ENCODE measurements around the gene LLGL1.
"Not testable (repeated sequence)": the region's sequence is repeated elsewhere in the genome, so short reads cannot be mapped to it uniquely, and the experiment has no call there.

LLGL1 gene

DNA sequence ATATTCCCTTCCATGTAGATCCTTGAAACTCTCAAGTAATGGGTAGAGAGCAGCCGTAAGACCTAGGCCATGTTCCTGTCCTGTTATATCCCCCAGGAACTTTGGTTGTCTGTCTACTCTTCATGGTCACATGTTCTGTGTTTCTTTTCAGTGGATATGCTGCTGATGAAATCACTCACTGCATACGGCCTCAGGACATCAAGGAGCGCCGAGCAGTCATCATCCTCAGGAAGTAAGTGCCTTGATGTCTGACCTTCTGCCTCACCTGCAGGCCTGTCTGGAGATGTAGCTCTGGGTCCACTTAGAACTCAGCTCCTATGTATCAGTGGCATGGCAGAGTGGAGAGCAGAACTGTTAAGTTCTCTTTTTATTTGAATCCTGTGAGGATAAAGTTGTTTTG, 30.6 kb upstream of the LLGL1 start:
- DNase-seq = no peak

DNA sequence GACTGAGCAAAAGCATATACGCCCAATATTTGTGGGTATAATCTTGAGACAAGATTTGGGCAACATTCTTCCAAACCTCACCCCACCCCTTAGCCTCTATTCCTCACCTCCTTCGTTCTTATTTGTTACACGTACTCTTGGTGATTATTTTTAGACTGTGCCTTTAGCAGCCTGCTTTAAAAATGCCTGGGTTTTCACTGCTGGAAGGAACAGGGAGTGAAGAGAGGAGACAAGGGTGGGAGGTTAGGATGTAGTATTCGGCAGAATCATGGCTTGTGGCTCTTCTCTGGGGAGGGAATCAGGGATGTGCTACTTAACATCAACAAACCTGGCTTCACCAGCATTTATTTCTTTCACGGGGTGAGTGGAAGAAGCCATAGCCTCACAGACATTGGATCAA, 30.2 kb upstream of the LLGL1 start:
- DNase-seq = no peak

DNA sequence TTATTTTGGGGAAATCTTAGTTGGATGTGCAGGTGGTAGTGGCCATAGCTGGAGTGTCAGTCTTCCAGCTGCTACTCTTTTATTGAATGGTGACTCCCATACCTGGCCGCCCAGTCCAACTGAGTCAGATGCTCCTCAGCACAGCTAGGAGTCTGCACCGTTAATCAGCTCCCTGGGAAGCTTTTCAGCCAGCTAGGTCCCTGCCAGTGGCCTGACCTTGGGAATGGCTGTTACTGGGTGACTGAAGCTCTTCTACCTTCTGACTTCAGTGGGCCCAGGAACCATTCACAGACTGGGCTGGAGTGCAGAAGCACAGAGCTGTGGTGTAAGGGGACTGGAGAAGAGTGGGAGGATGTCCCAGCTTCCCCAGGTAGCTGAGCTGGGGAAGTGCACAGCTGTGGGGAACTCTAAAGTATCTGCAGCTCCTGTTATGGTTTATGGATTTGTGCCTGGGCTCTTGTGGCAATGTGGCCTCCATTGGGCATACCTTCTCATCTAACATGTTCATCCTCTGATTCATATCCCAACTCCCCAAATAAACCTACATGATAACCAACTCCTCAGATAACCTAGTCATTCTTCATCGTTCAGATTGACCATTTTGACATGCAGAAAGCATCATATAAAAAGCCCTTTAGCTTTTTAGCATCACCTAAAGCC, 27.8 kb upstream of the LLGL1 start:
- DNase-seq = no peak

DNA sequence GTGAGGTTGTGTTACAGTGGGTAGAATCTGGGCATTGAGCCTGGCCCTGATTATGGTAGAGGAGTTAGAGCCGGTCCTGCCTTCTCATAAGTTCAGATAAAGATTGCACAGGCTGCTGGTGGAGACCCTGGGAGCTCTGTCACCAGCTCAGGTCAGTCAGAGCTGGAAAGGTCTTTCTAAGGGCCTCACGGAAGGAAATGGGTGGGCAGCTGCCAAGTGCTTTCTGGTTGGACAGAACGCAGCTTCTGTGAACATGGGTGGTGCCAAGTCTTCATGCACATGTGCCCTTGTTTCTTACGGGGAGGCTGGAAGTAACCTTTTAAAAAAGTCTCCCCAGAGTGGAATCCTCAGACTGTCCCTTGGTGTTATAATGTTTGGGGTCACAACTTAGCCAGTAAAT, 26.9 kb upstream of the LLGL1 start:
- DNase-seq = no peak

DNA sequence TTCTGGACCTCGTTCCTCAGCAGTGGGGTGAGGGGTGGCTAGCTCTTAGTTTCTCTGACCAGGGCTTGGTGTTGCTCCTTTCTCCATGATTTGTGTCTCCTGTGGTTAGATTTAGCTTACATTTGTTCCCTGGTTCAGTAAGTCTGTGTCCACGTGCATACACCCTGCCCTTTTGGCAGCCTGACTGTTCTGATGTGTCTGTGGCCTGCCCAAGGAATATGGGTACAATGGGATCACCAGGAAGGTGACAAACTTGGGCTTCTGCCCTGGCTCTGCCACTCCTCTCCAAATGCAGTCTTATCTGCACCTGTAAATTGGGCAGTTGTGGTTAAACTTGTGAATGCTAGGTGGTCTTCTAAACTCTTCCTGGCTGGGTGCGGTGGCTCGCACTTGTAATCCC, 24.3 kb upstream of the LLGL1 start:
- no peak for DNase-seq

DNA sequence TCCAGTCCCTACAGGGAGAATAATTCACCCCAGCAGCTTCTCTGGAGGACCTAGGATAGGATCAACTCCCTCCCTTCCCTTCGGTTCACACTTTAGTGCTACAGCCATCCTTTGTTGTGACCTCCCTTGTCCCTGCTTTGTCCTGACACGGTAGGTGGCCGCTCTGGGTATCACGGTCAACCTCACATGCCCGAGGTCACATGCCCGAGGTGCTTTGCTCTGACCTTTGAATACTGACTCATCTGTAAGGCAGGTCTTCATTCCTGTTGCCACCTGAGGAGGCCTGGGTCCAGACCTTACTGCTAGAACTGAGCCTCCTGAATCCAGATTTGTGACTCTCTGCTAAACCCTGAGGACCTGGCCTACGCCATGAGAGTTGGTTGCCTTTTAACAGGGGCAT, 22.1 kb upstream of the LLGL1 start:
- DNase-seq = no peak

DNA sequence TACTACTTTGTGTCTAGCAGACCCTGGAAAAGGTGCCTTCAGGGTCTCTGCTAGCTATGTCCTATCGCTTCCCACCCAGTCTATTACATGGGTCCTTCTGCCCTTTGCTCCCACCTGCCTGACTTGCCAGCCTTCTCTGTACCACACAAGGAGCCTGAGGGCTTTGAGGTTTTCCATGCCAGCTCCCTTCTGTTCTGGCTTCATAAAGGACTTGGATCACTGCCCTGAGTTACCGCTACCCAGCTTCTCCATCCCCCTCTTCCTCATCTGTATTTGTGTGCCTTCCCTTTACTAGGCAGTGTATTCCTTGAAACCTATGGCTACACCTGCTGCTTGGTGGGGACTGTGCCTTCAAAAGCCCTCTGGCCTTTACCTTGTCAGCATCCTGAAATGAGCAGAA, 19.6 kb upstream of the LLGL1 start:
- no peak for DNase-seq

DNA sequence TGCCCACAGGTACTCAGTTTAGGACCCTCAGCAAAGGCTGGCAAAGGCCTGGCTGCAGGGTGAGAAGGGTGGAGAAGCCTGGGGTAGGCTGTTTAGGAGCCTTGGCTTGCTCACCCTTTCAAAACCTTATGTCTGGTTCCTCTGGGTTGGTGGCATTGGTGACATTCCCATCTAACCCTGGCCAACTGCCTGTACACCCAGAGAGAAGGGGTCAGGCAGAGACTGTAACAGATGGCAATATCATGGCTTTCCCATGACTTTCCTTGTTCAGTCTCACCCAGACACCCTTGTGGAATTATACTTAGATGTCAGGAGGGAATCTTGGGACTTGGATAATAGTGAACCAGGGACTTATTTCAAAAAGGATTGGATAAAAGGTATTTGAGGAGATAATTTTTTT, 18.5 kb upstream of the LLGL1 start:
- no peak for DNase-seq

DNA sequence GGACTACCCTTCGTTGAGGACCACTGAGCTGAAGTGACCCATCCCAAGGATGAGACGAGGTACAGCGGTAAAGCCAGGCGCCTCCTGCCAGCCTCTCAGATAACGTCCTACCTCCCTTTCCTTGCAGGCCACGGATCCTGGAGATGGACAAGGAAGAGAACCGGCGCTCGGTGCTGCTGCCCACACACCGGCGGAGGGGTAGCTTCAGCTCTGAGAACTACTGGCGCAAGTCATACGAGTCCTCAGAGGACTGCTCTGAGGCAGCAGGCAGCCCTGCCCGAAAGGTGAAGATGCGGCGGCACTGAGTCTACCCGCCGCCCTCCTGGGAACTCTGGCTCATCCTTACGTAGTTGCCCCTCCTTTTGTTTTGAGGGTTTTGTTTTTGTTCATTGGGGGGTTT, 17.3 kb upstream of the LLGL1 start:
- DNase-seq = no peak

DNA sequence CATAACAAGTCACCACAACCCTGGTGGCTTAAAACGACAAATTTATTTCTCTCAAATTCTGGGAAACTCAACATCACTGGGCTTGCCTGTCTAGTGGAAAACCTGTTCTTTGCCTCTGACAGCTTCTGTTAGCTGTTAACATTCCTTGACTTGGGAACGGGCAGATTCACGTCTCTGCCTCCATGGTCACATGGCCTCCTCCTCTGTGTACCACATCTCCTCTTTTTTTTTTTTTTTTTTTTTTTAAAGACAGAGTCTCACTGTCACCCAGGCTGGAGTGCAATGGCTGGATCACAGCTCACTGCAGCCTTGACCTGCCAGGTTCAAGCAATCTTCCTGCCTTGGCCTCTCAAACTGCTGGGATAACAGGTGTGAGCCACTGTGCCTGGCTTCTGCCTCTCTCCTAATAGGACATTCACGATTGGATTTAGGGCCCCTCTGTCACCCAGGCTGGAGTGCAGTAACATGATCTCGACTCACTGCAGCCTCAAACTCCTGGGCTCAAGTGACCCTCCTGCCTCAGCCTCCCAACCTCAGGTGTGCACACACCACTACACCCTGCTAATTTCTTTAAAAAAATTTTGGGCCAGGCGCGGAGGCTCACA, 11.7 kb upstream of the LLGL1 start:
- no peak for DNase-seq

DNA sequence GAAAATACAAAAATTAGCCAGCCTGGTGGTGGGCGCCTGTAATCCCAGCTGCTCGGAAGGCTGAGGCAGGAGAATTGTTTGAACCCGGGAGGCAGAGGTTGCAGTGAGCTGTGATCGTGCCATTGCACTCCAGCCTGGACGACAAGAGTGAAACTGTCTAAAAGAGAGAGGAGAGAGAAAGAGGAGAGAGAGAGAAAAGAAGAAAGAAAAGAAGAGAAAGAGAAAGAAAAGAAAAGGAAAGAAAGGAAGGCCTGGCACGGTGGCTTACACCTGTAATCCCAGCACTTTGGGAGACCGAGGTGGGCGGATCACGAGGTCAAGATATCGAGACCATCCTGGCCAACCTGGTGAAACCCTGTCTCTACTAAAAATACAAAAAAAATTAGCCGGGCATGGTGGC, 8.5 kb upstream of the LLGL1 start:
- DNase-seq = not testable (repeated sequence)

DNA sequence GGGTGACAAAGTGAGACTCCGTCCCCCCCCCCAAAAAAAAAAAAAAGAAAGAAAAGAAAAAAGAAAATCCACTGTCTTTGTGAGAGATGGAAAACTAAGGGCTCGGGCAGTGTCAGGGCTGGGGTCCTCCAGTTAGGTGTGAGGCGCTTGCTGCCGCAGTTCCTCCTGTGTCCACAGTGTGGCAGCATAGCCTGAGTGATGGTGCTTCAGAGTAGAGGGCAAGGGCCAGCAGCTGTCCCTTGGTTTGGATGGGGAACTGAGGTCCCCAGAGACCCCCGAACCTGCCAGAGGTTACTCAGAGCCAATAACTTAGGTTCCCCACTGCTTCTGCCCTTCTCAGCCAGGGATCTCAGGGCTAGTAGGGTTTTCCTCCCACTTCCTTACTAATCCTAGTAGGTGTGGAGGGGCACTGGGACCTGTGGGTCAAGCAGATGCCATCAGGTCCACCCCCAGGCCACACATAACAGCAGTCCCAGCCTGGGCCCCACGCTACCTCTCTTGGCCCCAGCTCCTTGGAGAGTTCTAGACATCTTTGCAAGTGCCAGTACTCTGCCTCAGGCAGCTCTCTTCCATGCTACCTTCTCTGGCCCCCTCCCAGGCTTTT, 7.9 kb upstream of the LLGL1 start:
- peak; percentile 79 for DNase-seq

DNA sequence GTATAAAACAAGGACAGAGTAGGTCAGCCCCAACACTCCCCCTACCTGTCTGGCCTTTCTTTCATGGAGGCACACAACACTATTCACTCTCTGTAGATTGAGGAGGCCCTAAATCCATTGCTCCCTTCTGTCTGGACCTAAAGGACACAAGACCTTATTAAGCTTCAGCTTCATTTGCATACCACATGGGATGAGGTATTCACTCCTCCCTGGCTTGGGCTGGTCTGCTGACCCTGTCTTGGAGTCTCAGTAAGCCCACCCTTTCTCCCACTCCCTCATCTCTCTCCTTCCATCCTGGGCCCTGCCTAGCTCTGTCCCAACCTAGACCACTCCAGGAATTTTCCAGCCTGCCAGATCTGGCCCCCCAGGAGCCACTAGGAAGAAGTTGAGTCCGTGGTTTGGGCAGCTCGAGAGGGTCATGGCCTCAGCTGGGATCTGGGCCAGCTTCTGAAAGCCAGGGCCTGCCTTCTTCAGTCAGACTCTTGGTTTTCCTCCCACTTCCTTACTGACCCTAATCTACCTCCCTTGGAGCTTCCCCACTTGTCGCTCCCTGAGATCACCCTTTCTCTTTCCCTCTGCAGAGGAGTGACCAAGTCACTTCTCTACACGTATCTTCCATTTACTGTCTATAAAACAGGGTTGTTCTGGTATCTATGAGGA, 6.5 kb upstream of the LLGL1 start:
- no peak for DNase-seq

DNA sequence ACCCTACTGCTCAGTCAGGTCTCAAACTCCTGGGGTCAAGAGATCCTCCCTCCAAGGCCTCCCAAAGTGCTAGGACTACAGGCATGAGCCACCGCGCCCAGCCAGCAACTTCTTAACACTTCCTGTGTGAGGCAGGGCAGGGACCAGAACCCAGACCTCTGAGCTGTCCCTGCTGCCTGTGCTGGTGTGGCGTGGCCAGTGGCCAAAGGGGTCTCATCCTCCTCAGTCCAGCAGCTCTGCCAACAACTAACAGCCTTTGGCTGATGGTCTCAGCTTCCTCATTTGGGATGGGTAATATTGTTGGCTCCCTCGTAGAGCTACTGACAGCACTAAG, 1.4 kb upstream of the LLGL1 start:
- no peak for DNase-seq

DNA sequence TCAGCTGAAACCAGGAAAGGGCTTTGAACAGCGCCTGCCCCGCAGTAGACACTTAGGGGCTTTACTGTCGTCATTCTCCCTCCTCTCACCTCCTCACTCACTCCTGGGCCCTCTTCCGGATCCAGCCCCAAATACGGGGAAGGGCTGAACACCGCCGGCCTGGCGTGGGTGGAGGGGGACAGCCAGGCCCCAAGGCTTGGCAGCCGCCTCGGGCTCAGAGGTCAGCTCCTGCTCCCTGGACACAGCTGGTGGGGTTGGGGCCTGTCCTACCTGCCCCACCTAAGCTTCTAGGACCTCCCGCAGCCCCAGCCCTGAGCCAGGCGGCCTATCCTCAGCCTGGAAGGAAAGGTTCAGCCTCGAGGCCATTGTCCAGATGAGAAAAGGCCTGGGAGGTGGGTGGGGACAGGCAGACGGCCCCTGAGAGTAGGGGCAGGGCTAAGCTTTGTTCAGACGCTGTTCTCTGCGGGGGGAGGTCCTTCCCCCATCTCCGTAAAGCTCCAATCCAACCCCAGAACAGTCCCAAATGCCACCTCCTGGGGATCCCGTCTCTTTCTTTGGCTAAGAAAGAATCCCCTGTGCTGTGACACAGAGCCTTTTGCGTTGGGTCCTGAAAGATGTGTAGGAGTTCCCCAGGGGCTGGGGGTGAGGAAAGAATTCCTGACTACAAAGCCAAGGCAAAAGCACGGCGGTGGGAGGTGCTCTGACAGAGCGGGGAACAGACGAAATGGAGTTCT, 881 bp upstream of the LLGL1 start:
- peak; percentile 74 for DNase-seq

DNA sequence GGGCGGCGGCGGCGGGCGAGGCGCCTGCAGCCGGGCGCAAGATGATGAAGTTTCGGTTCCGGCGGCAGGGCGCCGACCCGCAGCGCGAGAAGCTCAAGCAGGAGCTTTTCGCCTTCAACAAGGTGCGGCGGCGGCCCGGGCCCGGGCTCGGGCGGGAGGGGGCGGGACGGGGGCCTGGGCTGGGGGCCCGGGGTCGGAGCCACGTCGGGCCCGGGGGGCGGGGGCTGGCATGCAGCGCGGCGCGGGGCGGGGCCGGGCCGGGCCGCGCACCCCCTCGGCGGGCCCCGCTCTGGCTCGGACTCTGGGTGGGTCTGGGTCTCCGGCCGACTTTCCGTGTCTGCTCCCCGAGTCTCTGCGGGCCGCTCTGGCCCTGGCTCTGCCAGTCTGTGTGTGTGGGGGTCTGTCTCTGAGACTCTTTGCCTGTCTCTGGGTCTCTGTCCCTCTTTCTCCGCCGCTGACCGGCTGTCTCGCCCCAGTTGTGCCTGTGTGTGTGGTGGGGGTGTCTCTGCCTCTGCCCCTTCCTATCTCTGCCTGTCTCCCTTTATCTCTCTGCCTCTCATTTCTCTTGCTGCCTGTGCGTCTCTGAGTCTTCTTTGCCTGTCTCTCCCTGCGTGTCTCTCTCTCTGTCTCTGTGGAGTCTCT, 328 bp downstream of the LLGL1 start:
- peak; percentile 79 for DNase-seq

DNA sequence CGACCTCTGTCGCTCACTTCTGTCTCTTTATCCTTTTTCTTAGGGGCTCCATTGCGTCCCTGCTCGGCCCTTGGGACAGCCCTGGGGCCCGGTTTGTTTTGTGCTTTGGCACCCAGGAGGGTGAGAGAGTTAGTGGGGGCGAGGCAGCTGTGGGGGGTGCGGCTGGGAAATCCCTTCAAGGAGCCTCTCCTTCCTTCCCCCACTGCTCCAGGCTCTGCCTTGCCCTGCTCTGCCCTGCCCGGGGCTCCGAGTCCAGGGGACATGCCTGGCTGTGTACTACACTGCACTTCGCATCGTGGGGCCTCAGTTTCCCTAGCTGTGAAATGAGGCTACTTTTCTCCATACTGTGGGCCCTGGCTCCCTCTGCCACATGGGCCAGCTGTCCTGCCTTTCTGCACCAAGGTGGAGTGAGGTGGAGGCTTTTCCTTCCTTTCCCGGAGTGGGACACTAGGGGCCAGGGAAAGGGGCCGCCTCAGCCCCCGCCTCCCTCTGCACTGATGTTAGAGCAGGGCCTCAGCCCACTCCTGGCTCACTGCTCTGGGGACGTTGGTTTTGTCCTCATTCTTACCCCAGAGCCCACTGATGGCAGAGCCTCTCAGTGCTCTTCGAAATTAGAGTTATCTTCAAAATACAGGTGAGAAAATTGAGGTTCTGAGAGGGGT, 980 bp downstream of the LLGL1 start:
- no peak for DNase-seq

DNA sequence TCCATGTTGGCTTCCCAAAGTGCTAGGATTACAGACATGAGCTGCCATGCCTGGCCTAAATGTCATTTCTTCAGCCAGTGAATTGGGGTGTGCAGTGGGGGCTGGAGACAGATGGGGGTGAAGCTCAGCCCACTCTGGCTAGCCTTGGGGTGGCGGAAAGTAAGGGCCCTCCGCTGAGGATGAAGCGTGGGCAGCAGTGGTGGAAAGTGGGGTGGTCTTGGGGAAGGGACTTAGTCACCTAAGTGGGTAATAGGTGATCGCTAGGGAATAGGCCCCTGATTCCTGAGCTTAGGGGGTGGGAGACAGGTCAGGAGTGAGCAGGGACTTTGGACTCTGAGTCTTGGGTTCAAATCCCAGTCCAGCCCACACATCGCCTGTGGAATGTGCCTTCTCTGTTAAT, 2.2 kb downstream of the LLGL1 start:
- no peak for DNase-seq

DNA sequence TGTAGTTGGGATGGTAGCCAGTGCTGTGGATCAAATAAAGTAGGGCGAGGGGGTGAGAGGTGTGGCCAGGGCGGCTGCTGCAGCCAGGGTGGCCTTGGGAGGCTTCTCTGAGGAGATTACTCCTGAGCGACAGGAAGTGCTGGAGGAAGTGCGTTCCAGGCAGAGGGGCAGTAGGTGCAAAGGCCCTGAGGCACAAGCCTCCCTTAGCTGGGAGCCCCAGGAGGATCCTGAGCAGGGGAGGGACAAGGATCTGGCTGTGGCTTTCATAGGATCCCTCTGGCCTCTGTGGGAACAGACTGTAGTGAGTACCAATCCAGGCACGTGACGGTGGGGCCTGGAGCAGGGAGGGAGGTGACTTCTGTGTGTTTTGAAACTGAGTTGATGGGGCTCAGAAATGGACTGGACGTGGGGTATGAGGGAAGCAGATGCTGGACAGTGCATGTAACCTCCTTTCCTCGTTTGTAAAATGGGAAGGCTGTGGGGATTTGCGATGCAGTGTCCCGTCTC, 2.8 kb downstream of the LLGL1 start:
- no peak for DNase-seq

DNA sequence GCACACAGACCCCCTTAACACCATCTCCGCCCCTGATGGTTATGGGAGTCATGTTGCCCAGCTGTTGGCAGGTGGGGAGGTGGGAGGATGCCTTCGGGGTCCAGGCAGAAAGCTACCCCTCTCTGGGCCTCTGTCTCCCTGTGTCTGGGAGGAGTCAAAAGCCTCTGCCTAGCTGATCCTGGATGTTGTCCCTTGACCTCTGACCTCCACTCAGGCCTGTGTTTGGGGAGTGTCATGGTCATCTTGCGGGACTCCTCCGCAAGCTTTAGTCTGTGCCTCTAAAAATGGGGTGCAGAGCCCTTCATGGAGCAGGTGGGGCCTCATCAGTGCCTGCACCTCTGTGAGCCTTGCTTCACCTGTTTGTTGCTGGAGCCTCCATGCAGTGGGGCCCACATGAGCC, 3.8 kb downstream of the LLGL1 start:
- DNase-seq = no peak

DNA sequence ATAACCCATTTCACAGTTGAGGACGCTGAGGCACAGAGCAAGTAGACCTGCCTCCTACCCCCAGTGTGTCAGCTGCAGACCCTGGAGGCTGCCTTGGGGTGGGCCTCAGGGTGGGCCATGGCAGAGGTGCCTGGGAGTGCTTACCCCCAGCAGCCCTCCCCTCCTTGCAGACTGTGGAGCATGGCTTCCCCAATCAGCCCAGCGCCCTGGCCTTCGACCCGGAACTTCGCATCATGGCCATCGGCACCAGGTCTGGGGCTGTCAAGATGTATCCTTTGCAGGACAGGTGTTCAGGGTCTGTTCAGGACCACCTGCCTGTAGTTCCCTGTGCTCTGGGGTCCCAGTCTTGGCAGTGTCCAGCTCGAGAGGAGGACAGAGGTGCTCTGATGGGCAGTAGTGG, 4.3 kb downstream of the LLGL1 start:
- no peak for DNase-seq

Measured in right forelimb (tissue), 1 donor.